GM18526 (cell line): ENCODE measurements around the gene VGLL1.

ENCODE experiments used
- POLR2A ChIP-seq: IDR thresholded peaks from 3 replicates; pipeline ENCODE4 v1.6.1; 2011; ENCODE audit not compliant: insufficient read length; ENCODE audit errors: extremely low read depth

Gene VGLL1, protein sequence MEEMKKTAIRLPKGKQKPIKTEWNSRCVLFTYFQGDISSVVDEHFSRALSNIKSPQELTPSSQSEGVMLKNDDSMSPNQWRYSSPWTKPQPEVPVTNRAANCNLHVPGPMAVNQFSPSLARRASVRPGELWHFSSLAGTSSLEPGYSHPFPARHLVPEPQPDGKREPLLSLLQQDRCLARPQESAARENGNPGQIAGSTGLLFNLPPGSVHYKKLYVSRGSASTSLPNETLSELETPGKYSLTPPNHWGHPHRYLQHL

DNA sequence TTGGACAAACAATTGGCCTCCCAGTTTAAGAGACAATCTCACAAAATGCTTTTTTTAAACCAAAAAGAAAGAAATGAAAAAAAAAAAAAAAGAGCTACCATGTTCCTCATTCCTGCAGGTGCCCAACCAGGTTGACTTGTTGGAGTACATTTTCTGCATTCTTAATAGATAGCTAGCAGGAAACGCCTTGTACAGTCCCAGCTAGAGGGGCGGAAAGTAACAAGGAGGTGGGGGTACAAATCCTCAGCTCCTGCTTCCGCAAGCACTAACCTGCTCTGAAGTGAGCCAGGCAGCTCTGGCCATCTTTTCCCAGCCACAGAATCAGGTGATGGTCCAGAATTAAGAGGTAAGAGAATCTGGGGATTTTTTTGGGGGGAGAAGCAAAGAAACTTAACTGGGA lies at the start of gene VGLL1:
VGLL1 (plus strand) TSS at position 265 of the 400 bp plus-strand sequence. CDS start 3,806 bp downstream, outside the sequence.
- no peak for TF ChIP-seq POLR2A

DNA sequence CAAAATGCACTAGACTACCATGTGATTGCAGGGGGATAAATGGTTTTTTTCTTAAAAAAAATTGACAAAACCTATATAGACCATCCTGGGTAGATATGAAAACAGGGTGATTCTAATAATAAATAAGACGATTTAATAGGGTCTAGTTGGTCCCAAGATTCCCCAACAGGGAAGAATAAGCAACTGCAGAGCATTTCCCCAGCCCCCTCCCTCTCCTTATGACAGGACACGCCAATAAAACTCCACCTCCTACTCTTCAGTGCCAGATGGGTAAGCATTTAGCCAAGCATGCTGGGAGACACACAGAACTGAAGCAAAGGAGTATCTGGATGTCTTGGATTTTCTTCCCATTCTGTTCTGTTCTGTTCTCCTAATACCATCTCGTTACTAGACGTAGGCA lies 44.4 kb upstream of the VGLL1 start, which contains the start of gene BRS3:
BRS3 (plus strand) TSS at position 301 of the 400 bp plus-strand sequence. CDS start 168 bp downstream, outside the sequence.
- no peak for TF ChIP-seq POLR2A

GRCh38 chrX:136488706-136489105 lies 43.3 kb upstream of the VGLL1 start:
- no peak for TF ChIP-seq POLR2A

DNA sequence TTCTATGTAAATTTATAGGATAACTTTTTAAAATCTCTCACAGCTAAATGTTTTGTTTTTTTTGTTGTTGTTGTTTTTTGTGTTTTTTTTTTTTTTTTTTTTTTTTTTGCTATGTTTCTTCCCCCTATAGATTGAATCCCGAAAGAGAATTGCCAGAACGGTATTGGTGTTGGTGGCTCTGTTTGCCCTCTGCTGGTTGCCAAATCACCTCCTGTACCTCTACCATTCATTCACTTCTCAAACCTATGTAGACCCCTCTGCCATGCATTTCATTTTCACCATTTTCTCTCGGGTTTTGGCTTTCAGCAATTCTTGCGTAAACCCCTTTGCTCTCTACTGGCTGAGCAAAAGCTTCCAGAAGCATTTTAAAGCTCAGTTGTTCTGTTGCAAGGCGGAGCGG lies 40.2 kb upstream of the VGLL1 start:
- no peak for TF ChIP-seq POLR2A

GRCh38 chrX:136493011-136493410 lies 39.0 kb upstream of the VGLL1 start:
- TF ChIP-seq POLR2A: no peak

- no peak for TF ChIP-seq POLR2A
Measured at GRCh38 chrX:136495043-136495442, 37.0 kb upstream of the VGLL1 start.

DNA sequence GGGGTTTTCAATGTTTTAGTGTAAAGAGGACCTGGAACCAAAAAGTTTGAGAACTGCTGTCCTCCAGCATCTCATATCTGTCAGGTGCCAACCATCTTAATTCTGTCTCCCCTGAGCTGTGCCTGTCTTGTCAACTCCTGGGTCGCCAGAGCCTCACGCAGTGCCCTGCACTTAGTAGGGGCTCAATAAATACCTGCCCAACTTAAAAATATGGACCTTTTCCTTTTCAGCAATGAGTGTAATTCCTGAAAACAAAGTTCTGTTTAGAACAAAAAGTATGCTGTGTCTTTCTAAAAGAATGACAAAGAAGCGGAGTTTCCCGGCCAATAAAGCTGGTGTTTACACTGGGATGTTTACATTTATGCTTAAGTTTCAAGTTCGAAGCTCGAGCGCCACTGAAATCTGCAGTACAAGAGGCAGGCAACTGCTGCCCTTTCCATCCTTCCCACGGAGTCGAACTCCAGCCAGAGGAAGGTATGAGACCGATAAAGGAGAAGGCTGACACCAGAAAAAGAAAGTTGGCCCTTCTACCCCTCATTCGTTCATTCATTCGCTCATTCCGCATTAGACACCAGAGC lies 35.7 kb upstream of the VGLL1 start:
- TF ChIP-seq POLR2A: no peak

GRCh38 chrX:136496764-136497555 lies 35.1 kb upstream of the VGLL1 start:
- TF ChIP-seq POLR2A: peak; percentile 36

DNA sequence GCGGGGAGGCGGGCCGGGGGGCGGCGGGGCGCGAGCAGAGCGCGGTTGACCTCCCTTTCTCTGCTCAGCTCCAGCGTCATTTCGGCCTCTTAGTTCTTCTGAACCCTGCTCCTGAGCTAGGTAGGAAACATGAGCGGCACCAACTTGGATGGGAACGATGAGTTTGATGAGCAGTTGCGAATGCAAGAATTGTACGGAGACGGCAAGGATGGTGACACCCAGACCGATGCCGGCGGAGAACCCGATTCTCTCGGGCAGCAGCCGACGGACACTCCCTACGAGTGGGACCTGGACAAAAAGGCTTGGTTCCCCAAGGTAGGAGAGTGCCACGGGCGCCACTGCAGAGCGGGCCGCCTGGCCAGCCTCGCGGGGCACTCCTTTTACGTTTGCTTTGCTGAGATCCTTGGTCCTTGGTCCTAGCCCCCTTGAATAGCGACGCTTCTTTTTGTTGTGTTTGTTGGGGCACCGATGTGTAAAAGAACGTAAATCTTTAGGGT lies 34.4 kb upstream of the VGLL1 start, which contains the start of gene HTATSF1:
HTATSF1 (plus strand) TSS at position 37 of the 497 bp plus-strand sequence; CDS start at position 130, 93 bp downstream.
- TF ChIP-seq POLR2A: peak; percentile 39

DNA sequence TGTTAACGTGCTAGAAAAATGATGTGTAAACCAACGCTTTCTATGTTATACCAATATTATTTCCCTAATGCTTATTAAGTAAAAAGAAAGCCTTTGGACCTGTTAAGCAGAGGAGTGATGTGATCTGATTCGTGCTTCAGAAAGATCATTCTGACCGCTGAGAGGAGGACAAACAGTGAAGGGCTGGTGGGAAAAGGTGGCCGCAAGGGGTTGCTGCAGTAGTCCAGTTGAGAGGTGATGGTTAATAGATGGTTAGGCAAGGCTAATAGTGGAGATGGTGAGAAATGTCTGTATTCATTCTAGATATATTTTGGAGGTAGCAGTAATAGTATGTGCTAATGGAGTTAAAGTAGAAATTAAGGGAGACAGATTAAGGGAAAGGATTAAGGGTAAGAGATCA lies 12.9 kb upstream of the VGLL1 start:
- no peak for TF ChIP-seq POLR2A

- TF ChIP-seq POLR2A: no peak
Measured at GRCh38 chrX:136523770-136524169, 8.2 kb upstream of the VGLL1 start.

DNA sequence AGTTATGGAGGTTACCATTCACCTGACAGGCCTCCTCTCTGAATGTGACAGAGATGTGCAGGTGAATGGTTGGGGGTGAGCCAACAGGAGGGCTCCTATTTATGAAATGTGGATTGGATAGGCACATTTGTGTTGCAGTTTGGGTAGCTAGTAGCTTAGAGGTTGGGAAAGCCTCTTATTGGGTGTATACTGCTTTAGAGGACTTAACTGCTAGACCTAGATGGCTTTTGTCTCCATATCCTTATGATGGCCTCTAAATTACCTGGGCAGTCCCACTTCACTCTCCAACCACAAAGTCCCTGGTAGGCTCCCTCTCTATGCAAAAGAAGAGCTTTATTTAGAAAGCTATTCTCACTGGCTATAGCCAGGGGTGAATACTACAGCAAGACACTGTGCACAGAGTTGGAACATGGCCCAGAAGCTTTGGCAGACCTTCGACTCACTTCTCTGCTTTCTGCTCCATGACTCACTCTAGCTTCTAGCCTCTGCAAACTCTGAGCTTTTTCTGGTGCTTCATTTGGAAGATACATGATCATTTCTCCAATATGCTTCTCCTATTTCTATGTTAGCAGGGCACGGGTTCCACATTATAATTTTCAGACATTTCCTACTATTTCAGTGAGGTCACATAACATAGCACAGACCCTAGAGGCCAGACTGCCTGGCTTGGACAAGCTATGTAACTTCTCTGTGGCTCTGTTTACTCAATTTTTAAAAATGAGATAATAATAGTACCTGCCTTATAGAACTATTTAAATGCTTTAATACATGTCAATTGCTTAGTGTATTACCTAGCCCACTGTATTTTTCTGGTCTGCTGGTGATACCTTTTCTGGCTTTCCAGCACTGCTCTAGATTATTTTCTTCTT lies 6.0 kb upstream of the VGLL1 start:
- TF ChIP-seq POLR2A: no peak

- no peak for TF ChIP-seq POLR2A
Measured at GRCh38 chrX:136528645-136529315, 3.2 kb upstream of the VGLL1 start.

GRCh38 chrX:136529795-136530194 lies 2.2 kb upstream of the VGLL1 start:
- no peak for TF ChIP-seq POLR2A
